SK-N-SH (cell line): ENCODE results near the gene LRIG1. TPM values are rescaled to one million over a fixed set of nuclear protein-coding genes. Genes with fewer than 3 reads are reported as not detected.

Experiments
- CTCF ChIA-PET: fragments of 300-600, 350-600 bp; formaldehyde crosslinking; extraction: SDS; loops from one replicate; lab custom pipeline; 2021; lab: Yijun Ruan, JAX
- POLR2A ChIA-PET: fragments of 350-600 bp; sonication (Branson Sonifier 250); formaldehyde crosslinking; extraction: SDS; loops from one replicate; lab custom pipeline; 2020; ENCODE audit warnings: antibody characterized with exemption, inconsistent platforms; lab: Yijun Ruan, JAX
- DNase-seq: peaks from one replicate; pipeline ENCODE4 v3.0.0; 2012
- H2AFZ ChIP-seq: fragments of 200-600 bp; sonication (generic); 2 replicates; pipeline ENCODE4 v1.8.1; 2016; ENCODE audit warnings: antibody characterized with exemption, mild to moderate bottlenecking, low read depth
- H3F3A ChIP-seq: fragments of 200-600 bp; sonication (generic); replicated peaks from 2 replicates; pipeline ENCODE3; 2016; ENCODE audit warnings: antibody characterized with exemption, mild to moderate bottlenecking; ENCODE audit not compliant: insufficient read depth
- H3K27ac ChIP-seq, 2 experiments: fragments of 200-500 bp in 1 of 2; fragments of 200-600 bp in 1 of 2; sonication (Bioruptor generic) in 1 of 2; sonication (generic), shearing (Covaris generic) in 1 of 2; 2 replicates each; pipeline versions ENCODE4 v1.5.1 to v1.6.1; 2014 to 2016; ENCODE audit warnings: low read depth in 2 of 2, inconsistent platforms in 1 of 2, low read length in 1 of 2, mild to moderate bottlenecking in 1 of 2, mixed read lengths in 1 of 2
- H3K27me3 ChIP-seq: fragments of 200-600 bp; sonication (generic), shearing (Covaris generic); 2 replicates; pipeline ENCODE4 v1.6.1; 2016; ENCODE audit warnings: mixed run types; ENCODE audit not compliant: insufficient read depth
- H3K36me3 ChIP-seq, 2 experiments: fragments of 200-500 bp in 1 of 2; fragments of 200-600 bp in 1 of 2; sonication (Bioruptor generic) in 1 of 2; sonication (generic) in 1 of 2; replicated peaks in 1 of 2; 2 replicates each; pipeline versions ENCODE3 to v1.5.1; 2014 to 2016; ENCODE audit warnings: low read length in 1 of 2, mild to moderate bottlenecking in 1 of 2; ENCODE audit not compliant: insufficient read depth in 2 of 2, control insufficient read depth in 1 of 2
- H3K4me1 ChIP-seq, 2 experiments: fragments of 200-500 bp in 1 of 2; fragments of 200-600 bp in 1 of 2; sonication (Bioruptor generic) in 1 of 2; sonication (generic), shearing (Covaris generic) in 1 of 2; 2 replicates each; pipeline versions ENCODE4 v1.5.1 to v1.6.1; 2014 to 2016; ENCODE audit warnings: low read depth in 1 of 2, low read length in 1 of 2, mixed run types in 1 of 2; ENCODE audit not compliant: insufficient read depth in 2 of 2, control insufficient read depth in 1 of 2
- H3K4me2 ChIP-seq: fragments of 200-600 bp; sonication (generic), shearing (Covaris generic); 2 replicates; pipeline ENCODE4 v1.6.1; 2017; ENCODE audit warnings: mixed run types
- H3K4me3 ChIP-seq, 2 experiments: fragments of 200-500 bp in 1 of 2; fragments of 200-600 bp in 1 of 2; sonication (Bioruptor generic) in 1 of 2; sonication (generic), shearing (Covaris generic) in 1 of 2; 2 replicates each; pipeline versions ENCODE4 v1.5.1 to v1.8.1; 2014 to 2016; ENCODE audit warnings: low read depth in 2 of 2, inconsistent platforms in 1 of 2, low read length in 1 of 2, mild to moderate bottlenecking in 1 of 2, mixed read lengths in 1 of 2, moderate library complexity in 1 of 2
- H3K79me2 ChIP-seq: fragments of 200-600 bp; sonication (generic); 2 replicates; pipeline ENCODE4 v1.8.1; 2017; ENCODE audit warnings: mild to moderate bottlenecking; ENCODE audit not compliant: insufficient read depth
- H3K9ac ChIP-seq: fragments of 200-600 bp; sonication (generic); 2 replicates; pipeline ENCODE4 v1.6.1; 2017; ENCODE audit warnings: mixed run types
- H3K9me2 ChIP-seq: fragments of 200-600 bp; sonication (generic); 2 replicates; pipeline ENCODE4 v1.6.1; 2017; ENCODE audit warnings: mixed run types
- H3K9me3 ChIP-seq: fragments of 200-600 bp; sonication (generic); 2 replicates; pipeline ENCODE4 v1.6.1; 2017; ENCODE audit warnings: mixed run types, mild to moderate bottlenecking, moderate library complexity
- H4K20me1 ChIP-seq: fragments of 200-600 bp; sonication (generic); 2 replicates; pipeline ENCODE4 v1.6.1; 2017; ENCODE audit warnings: mild to moderate bottlenecking, mixed run types; ENCODE audit not compliant: insufficient read depth
- CHD2 ChIP-seq: fragments of 150-350 bp; IDR thresholded peaks from 2 replicates; pipeline ENCODE4 v1.6.1; 2018; ENCODE audit warnings: low read length; ENCODE audit not compliant: partially characterized antibody
- EP300 ChIP-seq, 2 experiments: IDR thresholded peaks; 2 replicates each; pipeline versions ENCODE4 v1.4.0 to v1.6.1; 2012; ENCODE audit warnings: borderline replicate concordance in 1 of 2, low read depth in 1 of 2, low read length in 1 of 2
- FOXJ3 ChIP-seq: sonication (generic); formaldehyde crosslinking; IDR thresholded peaks from 2 replicates; pipeline ENCODE4 v1.5.1; 2020; ENCODE audit warnings: mild to moderate bottlenecking, missing genetic modification reagents
- FOXM1 ChIP-seq: IDR thresholded peaks from 2 replicates; pipeline ENCODE4 v1.4.0; 2012; ENCODE audit warnings: low read depth, mild to moderate bottlenecking
- GABPA ChIP-seq: IDR thresholded peaks from 2 replicates; pipeline ENCODE4 v1.4.0; 2012; ENCODE audit warnings: low read depth, mild to moderate bottlenecking
- MAX ChIP-seq: IDR thresholded peaks from 2 replicates; pipeline ENCODE4 v1.4.0; 2012; ENCODE audit warnings: low read depth
- MXI1 ChIP-seq: IDR thresholded peaks from 2 replicates; pipeline ENCODE4 v1.6.1; 2012; ENCODE audit warnings: mild to moderate bottlenecking, low read depth, low read length, improper control_type of control experiment
- NRF1 ChIP-seq: IDR thresholded peaks from 2 replicates; pipeline ENCODE4 v1.6.1; 2012; ENCODE audit warnings: low read depth, mild to moderate bottlenecking, low read length
- POLR2AphosphoS5 ChIP-seq: IDR thresholded peaks from 2 replicates; pipeline ENCODE4 v1.6.1; 2012; ENCODE audit warnings: low read depth, low read length
- RCOR1 ChIP-seq: fragments of 150-350 bp; IDR thresholded peaks from 2 replicates; pipeline ENCODE4 v1.6.1; 2017; ENCODE audit warnings: antibody characterized with exemption, low read length
- RFX5 ChIP-seq: IDR thresholded peaks from 2 replicates; pipeline ENCODE4 v1.6.1; 2012; ENCODE audit warnings: mild to moderate bottlenecking, improper control_type of control experiment, low read length
- RXRA ChIP-seq: IDR thresholded peaks from 2 replicates; pipeline ENCODE4 v1.4.0; 2012; ENCODE audit warnings: low read depth, mild to moderate bottlenecking, borderline replicate concordance
- SIN3A ChIP-seq: IDR thresholded peaks from 2 replicates; pipeline ENCODE4 v1.6.1; 2012; ENCODE audit warnings: low read depth, mild to moderate bottlenecking, low read length, moderate library complexity, borderline replicate concordance
- TAF1 ChIP-seq: IDR thresholded peaks from 2 replicates; pipeline ENCODE4 v1.6.1; 2012; ENCODE audit warnings: low read depth, mild to moderate bottlenecking, low read length, moderate library complexity, borderline replicate concordance
- TCF12 ChIP-seq: IDR thresholded peaks from 2 replicates; pipeline ENCODE4 v1.4.0; 2012
- TEAD4 ChIP-seq: IDR thresholded peaks from 2 replicates; pipeline ENCODE4 v1.4.0; 2012; ENCODE audit warnings: mild to moderate bottlenecking, borderline replicate concordance; ENCODE audit not compliant: insufficient read depth
- YY1 ChIP-seq: IDR thresholded peaks from 2 replicates; pipeline ENCODE4 v1.4.0; 2012; ENCODE audit warnings: low read depth, mild to moderate bottlenecking
- ZBTB33 ChIP-seq: IDR thresholded peaks from 2 replicates; pipeline ENCODE4 v1.4.0; 2012; ENCODE audit warnings: low read depth, borderline replicate concordance
- WGBS: methylation state at CpG from one replicate; pipeline ENCODE4 v1.1.6; 2017; ENCODE audit warnings: low lambda C conversion rate; 5-methylcytosine and 5-hydroxymethylcytosine counted together
- polyA plus RNA-seq, 3 experiments: library from polyadenylated mRNA; depleted of rRNA; stranded (reverse); fragments of >200 nt; gene quantifications; 2 replicates each; pipeline ENCODE4 v1.2.3, GENCODE V29; 2012
- TF ChIP-seq, protein P1 (sequence below): fragments of 200-600 bp; sonication (generic); IDR thresholded peaks from 2 replicates; pipeline ENCODE4 v1.6.1; 2017; ENCODE audit warnings: antibody characterized with exemption, mild to moderate bottlenecking, moderate library complexity
- TF ChIP-seq, protein P2 (sequence below): IDR thresholded peaks from 2 replicates; pipeline ENCODE4 v1.6.1; 2012; ENCODE audit warnings: mild to moderate bottlenecking, low read depth, low read length, moderate library complexity
- TF ChIP-seq, protein P3 (sequence below): IDR thresholded peaks from 2 replicates; pipeline ENCODE4 v1.4.0; 2012; ENCODE audit warnings: low read depth, borderline replicate concordance
- TF ChIP-seq, protein P4 (sequence below): IDR thresholded peaks from 2 replicates; pipeline ENCODE4; 2012

Gene LRIG1
- 1.5 and 1.7 TPM in 2 replicates for polyA plus RNA-seq (2012; rRNA removed)
- 1.5 and 1.9 TPM in 2 replicates for polyA plus RNA-seq (2012; cell fraction: cytosol; rRNA removed)
- 2.5 and 2.9 TPM in 2 replicates for polyA plus RNA-seq (2012; cell fraction: nucleus; rRNA removed)

- POLR2A ChIA-PET, result no interaction called here
- 2% methylated on average over 24 of the region's 109 CpGs for WGBS
- TF ChIP-seq YY1, result no peak
- TF ChIP-seq NRF1, result no peak
- no peak for TF ChIP-seq RXRA
- peak in 1 of 2 experiments; percentile 7; a peak in 1 of 4 replicates for TF ChIP-seq EP300 (IDR thresholded peaks at IDR 0.05; ENCODE audit: borderline replicate concordance in 1 of 2, low read depth in 1 of 2, low read length in 1 of 2)
- TF ChIP-seq, protein P1, sequence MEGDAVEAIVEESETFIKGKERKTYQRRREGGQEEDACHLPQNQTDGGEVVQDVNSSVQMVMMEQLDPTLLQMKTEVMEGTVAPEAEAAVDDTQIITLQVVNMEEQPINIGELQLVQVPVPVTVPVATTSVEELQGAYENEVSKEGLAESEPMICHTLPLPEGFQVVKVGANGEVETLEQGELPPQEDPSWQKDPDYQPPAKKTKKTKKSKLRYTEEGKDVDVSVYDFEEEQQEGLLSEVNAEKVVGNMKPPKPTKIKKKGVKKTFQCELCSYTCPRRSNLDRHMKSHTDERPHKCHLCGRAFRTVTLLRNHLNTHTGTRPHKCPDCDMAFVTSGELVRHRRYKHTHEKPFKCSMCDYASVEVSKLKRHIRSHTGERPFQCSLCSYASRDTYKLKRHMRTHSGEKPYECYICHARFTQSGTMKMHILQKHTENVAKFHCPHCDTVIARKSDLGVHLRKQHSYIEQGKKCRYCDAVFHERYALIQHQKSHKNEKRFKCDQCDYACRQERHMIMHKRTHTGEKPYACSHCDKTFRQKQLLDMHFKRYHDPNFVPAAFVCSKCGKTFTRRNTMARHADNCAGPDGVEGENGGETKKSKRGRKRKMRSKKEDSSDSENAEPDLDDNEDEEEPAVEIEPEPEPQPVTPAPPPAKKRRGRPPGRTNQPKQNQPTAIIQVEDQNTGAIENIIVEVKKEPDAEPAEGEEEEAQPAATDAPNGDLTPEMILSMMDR, result peak; percentile 21
- TF ChIP-seq, protein P2, sequence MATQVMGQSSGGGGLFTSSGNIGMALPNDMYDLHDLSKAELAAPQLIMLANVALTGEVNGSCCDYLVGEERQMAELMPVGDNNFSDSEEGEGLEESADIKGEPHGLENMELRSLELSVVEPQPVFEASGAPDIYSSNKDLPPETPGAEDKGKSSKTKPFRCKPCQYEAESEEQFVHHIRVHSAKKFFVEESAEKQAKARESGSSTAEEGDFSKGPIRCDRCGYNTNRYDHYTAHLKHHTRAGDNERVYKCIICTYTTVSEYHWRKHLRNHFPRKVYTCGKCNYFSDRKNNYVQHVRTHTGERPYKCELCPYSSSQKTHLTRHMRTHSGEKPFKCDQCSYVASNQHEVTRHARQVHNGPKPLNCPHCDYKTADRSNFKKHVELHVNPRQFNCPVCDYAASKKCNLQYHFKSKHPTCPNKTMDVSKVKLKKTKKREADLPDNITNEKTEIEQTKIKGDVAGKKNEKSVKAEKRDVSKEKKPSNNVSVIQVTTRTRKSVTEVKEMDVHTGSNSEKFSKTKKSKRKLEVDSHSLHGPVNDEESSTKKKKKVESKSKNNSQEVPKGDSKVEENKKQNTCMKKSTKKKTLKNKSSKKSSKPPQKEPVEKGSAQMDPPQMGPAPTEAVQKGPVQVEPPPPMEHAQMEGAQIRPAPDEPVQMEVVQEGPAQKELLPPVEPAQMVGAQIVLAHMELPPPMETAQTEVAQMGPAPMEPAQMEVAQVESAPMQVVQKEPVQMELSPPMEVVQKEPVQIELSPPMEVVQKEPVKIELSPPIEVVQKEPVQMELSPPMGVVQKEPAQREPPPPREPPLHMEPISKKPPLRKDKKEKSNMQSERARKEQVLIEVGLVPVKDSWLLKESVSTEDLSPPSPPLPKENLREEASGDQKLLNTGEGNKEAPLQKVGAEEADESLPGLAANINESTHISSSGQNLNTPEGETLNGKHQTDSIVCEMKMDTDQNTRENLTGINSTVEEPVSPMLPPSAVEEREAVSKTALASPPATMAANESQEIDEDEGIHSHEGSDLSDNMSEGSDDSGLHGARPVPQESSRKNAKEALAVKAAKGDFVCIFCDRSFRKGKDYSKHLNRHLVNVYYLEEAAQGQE, result no peak
- TF ChIP-seq MAX, result peak; percentile 88
- TF ChIP-seq GABPA, result no peak
- TF ChIP-seq FOXM1, result no peak
- TF ChIP-seq TAF1, result no peak
- no peak; the same call in 1 of the 2 replicates for TF ChIP-seq TCF12
- no peak for TF ChIP-seq TEAD4
- no peak for TF ChIP-seq SIN3A
- no peak for TF ChIP-seq MXI1
- no peak for TF ChIP-seq FOXJ3 (CRISPR knock-in tag)
- TF ChIP-seq POLR2AphosphoS5, result no peak
- TF ChIP-seq CHD2, result peak; percentile 26
- peak; percentile 51 for TF ChIP-seq RFX5
- no peak for TF ChIP-seq ZBTB33
- TF ChIP-seq, protein P3, sequence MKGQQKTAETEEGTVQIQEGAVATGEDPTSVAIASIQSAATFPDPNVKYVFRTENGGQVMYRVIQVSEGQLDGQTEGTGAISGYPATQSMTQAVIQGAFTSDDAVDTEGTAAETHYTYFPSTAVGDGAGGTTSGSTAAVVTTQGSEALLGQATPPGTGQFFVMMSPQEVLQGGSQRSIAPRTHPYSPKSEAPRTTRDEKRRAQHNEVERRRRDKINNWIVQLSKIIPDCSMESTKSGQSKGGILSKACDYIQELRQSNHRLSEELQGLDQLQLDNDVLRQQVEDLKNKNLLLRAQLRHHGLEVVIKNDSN, result no peak
- TF ChIP-seq RCOR1, result no peak
- TF ChIP-seq, protein P4, sequence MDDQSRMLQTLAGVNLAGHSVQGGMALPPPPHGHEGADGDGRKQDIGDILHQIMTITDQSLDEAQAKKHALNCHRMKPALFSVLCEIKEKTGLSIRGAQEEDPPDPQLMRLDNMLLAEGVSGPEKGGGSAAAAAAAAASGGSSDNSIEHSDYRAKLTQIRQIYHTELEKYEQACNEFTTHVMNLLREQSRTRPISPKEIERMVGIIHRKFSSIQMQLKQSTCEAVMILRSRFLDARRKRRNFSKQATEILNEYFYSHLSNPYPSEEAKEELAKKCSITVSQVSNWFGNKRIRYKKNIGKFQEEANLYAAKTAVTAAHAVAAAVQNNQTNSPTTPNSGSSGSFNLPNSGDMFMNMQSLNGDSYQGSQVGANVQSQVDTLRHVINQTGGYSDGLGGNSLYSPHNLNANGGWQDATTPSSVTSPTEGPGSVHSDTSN, result no peak; the same call in 1 of the 2 replicates
These were observed at the start of gene LRIG1 for GRCh38 chr3:66500576-66501482. Gene LRIG1 (minus strand): TSS chr3:66501022. CDS start chr3:66500407, 615 bp downstream.

More at GRCh38 chr3:66500576-66501482, at the start of gene LRIG1:
- no peak within 1 kb of the TSS for H3K27ac ChIP-seq
- no peaks in the 10 kb centered on the region for H3K9me3 ChIP-seq
- no peak within 1 kb of the TSS; the same call in 1 of the 2 replicates for H3K9ac ChIP-seq
- no peaks in the 10 kb centered on the region for H3K9me2 ChIP-seq
- H3K4me3 ChIP-seq, result peak within 1 kb of the TSS; percentile 59 to 68
- H3K4me1 ChIP-seq, result peaks cover 0 to 6% of the 10 kb centered on the region in 2 experiments; a peak in 1 of 4 replicates
- DNase-seq, result peak; percentile 96
- peak within 1 kb of the TSS; percentile 82 for H2AFZ ChIP-seq
- no peaks in the 10 kb centered on the region for H3F3A ChIP-seq
- H3K36me3 ChIP-seq, result no peaks in the 10 kb centered on the region
- no peaks in the 10 kb centered on the region for H3K79me2 ChIP-seq
- H3K4me2 ChIP-seq, result peak within 1 kb of the TSS; percentile 98
- no peaks in the 10 kb centered on the region for H4K20me1 ChIP-seq
- CTCF ChIA-PET, result interaction anchor here (0.7 kb wide), 1 partner anchor 146 kb away, joined by 3 read pairs; no protein-coding TSS in a partner anchor
- H3K27me3 ChIP-seq, result peaks cover 32% of the 10 kb centered on the region
